ENCODE data around the gene CD247.

The CD247 gene

GRCh38 chr1:167456524-167456923, 61.8 kb downstream of the CD247 start:
- no peak overlapping the region for H2BK12ac ChIP-seq (ENCODE audit: low read length)
- no peak overlapping the region for H4K12ac ChIP-seq (ENCODE audit: low read depth, low read length)
- no peak overlapping the region for H2AFZ ChIP-seq (ENCODE audit: insufficient read depth, low read length, poor library complexity)
- no peak overlapping the region for H2BK5ac ChIP-seq (ENCODE audit: low read depth, low read length, poor library complexity)
- no peaks in the 10 kb centered on the region for H3K79me2 ChIP-seq (ENCODE audit: control insufficient read depth, insufficient read depth, low read length, poor library complexity)
- H3K18ac ChIP-seq (ENCODE audit: low read length), result no peak overlapping the region
- DNase-seq, result no peak
- H3K4me1 ChIP-seq (ENCODE audit: control insufficient read depth in 1 of 2, insufficient read depth in 2 of 2, low read length in 2 of 2), result peaks cover 0 to 3% of the 10 kb centered on the region in 2 experiments
- H3K23ac ChIP-seq (ENCODE audit: low read length), result no peak overlapping the region
- H3K4me2 ChIP-seq (ENCODE audit: low read length), result no peak overlapping the region
- H3K36me3 ChIP-seq (ENCODE audit: control insufficient read depth in 1 of 2, insufficient read depth in 2 of 2, low read length in 2 of 2), result no peaks in the 10 kb centered on the region
- no peak overlapping the region for H4K8ac ChIP-seq (ENCODE audit: low read depth, low read length)
- no peak overlapping the region for H3K4me3 ChIP-seq (ENCODE audit: low read depth, low read length)
- H2AK5ac ChIP-seq (ENCODE audit: low read length), result no peak overlapping the region
- no peak overlapping the region for H3K4ac ChIP-seq (ENCODE audit: low read depth, low read length)
- H3K9ac ChIP-seq (ENCODE audit: low read length), result no peak overlapping the region
- H3K27me3 ChIP-seq (ENCODE audit: insufficient read depth, low read length), result peaks cover 7% of the 10 kb centered on the region
- H3K14ac ChIP-seq (ENCODE audit: low read length), result no peak overlapping the region
- H3K9me3 ChIP-seq (ENCODE audit: insufficient read depth, low read depth, low read length), result peaks cover 2% of the 10 kb centered on the region
- no peak overlapping the region for H2BK120ac ChIP-seq (ENCODE audit: insufficient read depth, low read length, poor library complexity)
- no peak overlapping the region for H4K91ac ChIP-seq (ENCODE audit: low read depth, low read length)
- peaks cover 2% of the 10 kb centered on the region for H3K79me1 ChIP-seq (ENCODE audit: low read length)
- no peak overlapping the region for H3K27ac ChIP-seq (ENCODE audit: low read depth, low read length)
- WGBS (ENCODE audit: extremely low coverage, insufficient coverage, insufficient read length), result no CpG with 5 or more reads among the region's 5 CpGs

- Histone ChIP-seq H2BK12ac (ENCODE audit: low read length) (no peak overlapping the region), H2BK120ac (ENCODE audit: insufficient read depth, low read length, poor library complexity) (no peak overlapping the region), H3K27me3 (ENCODE audit: insufficient read depth, low read length) (peaks cover 7% of the 10 kb centered on the region), H3K9ac (ENCODE audit: low read length) (no peak overlapping the region), H3K9me3 (ENCODE audit: insufficient read depth, low read depth, low read length) (peaks cover 2% of the 10 kb centered on the region), H2AFZ (ENCODE audit: insufficient read depth, low read length, poor library complexity) (peak overlapping the region; percentile 19), H2BK5ac (ENCODE audit: low read depth, low read length, poor library complexity) (no peak overlapping the region), H3K4ac (ENCODE audit: low read depth, low read length) (no peak overlapping the region), H3K18ac (ENCODE audit: low read length) (no peak overlapping the region), H4K91ac (ENCODE audit: low read depth, low read length) (peak overlapping the region; percentile 19), H4K12ac (ENCODE audit: low read depth, low read length) (no peak overlapping the region), H3K27ac (ENCODE audit: low read depth, low read length) (no peak overlapping the region), H3K4me1 (ENCODE audit: control insufficient read depth in 1 of 2, insufficient read depth in 2 of 2, low read length in 2 of 2) (peaks cover 0 to 3% of the 10 kb centered on the region in 2 experiments), H3K4me2 (ENCODE audit: low read length) (peak overlapping the region; percentile 99), H3K23ac (ENCODE audit: low read length) (no peak overlapping the region), H3K79me1 (ENCODE audit: low read length) (peaks cover 2% of the 10 kb centered on the region), H3K14ac (ENCODE audit: low read length) (no peak overlapping the region), H2AK5ac (ENCODE audit: low read length) (no peak overlapping the region), H3K4me3 (ENCODE audit: low read depth, low read length) (peak overlapping the region; percentile 79), H3K79me2 (ENCODE audit: control insufficient read depth, insufficient read depth, low read length, poor library complexity) (no peaks in the 10 kb centered on the region), H4K8ac (ENCODE audit: low read depth, low read length) (no peak overlapping the region), H3K36me3 (ENCODE audit: control insufficient read depth in 1 of 2, insufficient read depth in 2 of 2, low read length in 2 of 2) (no peaks in the 10 kb centered on the region)
- WGBS (ENCODE audit: extremely low coverage, insufficient coverage, insufficient read length), result no CpG with 5 or more reads among the region's 23 CpGs
- peak in 1 of 2 donors; percentile 12 for DNase-seq
These were observed 62.4 kb downstream of the CD247 start for GRCh38 chr1:167455786-167456446.

GRCh38 chr1:167454894-167455785, 63.2 kb downstream of the CD247 start:
- H3K4me1 ChIP-seq (ENCODE audit: control insufficient read depth in 1 of 2, insufficient read depth in 2 of 2, low read length in 2 of 2), result peaks cover 0 to 3% of the 10 kb centered on the region in 2 experiments
- peak overlapping the region; percentile 64 for H3K9ac ChIP-seq (ENCODE audit: low read length)
- H4K8ac ChIP-seq (ENCODE audit: low read depth, low read length), result peak overlapping the region; percentile 3
- H4K91ac ChIP-seq (ENCODE audit: low read depth, low read length), result peak overlapping the region; percentile 19
- H3K9me3 ChIP-seq (ENCODE audit: insufficient read depth, low read depth, low read length), result no peaks in the 10 kb centered on the region
- H3K4ac ChIP-seq (ENCODE audit: low read depth, low read length), result no peak overlapping the region
- H3K4me3 ChIP-seq (ENCODE audit: low read depth, low read length), result peak overlapping the region; percentile 79
- H3K79me1 ChIP-seq (ENCODE audit: low read length), result peaks cover 2% of the 10 kb centered on the region
- peak overlapping the region; percentile 9 for H4K12ac ChIP-seq (ENCODE audit: low read depth, low read length)
- no peaks in the 10 kb centered on the region for H3K36me3 ChIP-seq (ENCODE audit: control insufficient read depth in 1 of 2, insufficient read depth in 2 of 2, low read length in 2 of 2)
- H3K4me2 ChIP-seq (ENCODE audit: low read length), result peak overlapping the region; percentile 99
- H3K14ac ChIP-seq (ENCODE audit: low read length), result peak overlapping the region; percentile 6
- H2AK5ac ChIP-seq (ENCODE audit: low read length), result no peak overlapping the region
- H3K27me3 ChIP-seq (ENCODE audit: insufficient read depth, low read length), result peaks cover 7% of the 10 kb centered on the region
- H2BK120ac ChIP-seq (ENCODE audit: insufficient read depth, low read length, poor library complexity), result no peak overlapping the region
- no CpG with 5 or more reads among the region's 85 CpGs for WGBS (ENCODE audit: extremely low coverage, insufficient coverage, insufficient read length)
- H3K27ac ChIP-seq (ENCODE audit: low read depth, low read length), result no peak overlapping the region
- no peaks in the 10 kb centered on the region for H3K79me2 ChIP-seq (ENCODE audit: control insufficient read depth, insufficient read depth, low read length, poor library complexity)
- peak overlapping the region; percentile 3 for H3K18ac ChIP-seq (ENCODE audit: low read length)
- H2BK5ac ChIP-seq (ENCODE audit: low read depth, low read length, poor library complexity), result no peak overlapping the region
- H2AFZ ChIP-seq (ENCODE audit: insufficient read depth, low read length, poor library complexity), result peak overlapping the region; percentile 19
- no peak overlapping the region for H3K23ac ChIP-seq (ENCODE audit: low read length)
- peak; percentile 26 to 61 for DNase-seq
- no peak overlapping the region for H2BK12ac ChIP-seq (ENCODE audit: low read length)

GRCh38 chr1:167454304-167454893, 63.9 kb downstream of the CD247 start:
- no CpG with 5 or more reads among the region's 19 CpGs for WGBS (ENCODE audit: extremely low coverage, insufficient coverage, insufficient read length)
- Histone ChIP-seq H3K9me3 (ENCODE audit: insufficient read depth, low read depth, low read length) (no peaks in the 10 kb centered on the region), H2AFZ (ENCODE audit: insufficient read depth, low read length, poor library complexity) (no peak overlapping the region), H3K27me3 (ENCODE audit: insufficient read depth, low read length) (peaks cover 7% of the 10 kb centered on the region), H4K91ac (ENCODE audit: low read depth, low read length) (no peak overlapping the region), H3K79me2 (ENCODE audit: control insufficient read depth, insufficient read depth, low read length, poor library complexity) (no peaks in the 10 kb centered on the region), H3K79me1 (ENCODE audit: low read length) (peaks cover 2% of the 10 kb centered on the region), H3K4me3 (ENCODE audit: low read depth, low read length) (peak overlapping the region; percentile 79), H2BK12ac (ENCODE audit: low read length) (no peak overlapping the region), H3K14ac (ENCODE audit: low read length) (no peak overlapping the region), H2BK120ac (ENCODE audit: insufficient read depth, low read length, poor library complexity) (no peak overlapping the region), H3K18ac (ENCODE audit: low read length) (no peak overlapping the region), H3K36me3 (ENCODE audit: control insufficient read depth in 1 of 2, insufficient read depth in 2 of 2, low read length in 2 of 2) (no peaks in the 10 kb centered on the region), H3K27ac (ENCODE audit: low read depth, low read length) (no peak overlapping the region), H2AK5ac (ENCODE audit: low read length) (no peak overlapping the region), H3K23ac (ENCODE audit: low read length) (no peak overlapping the region), H3K9ac (ENCODE audit: low read length) (no peak overlapping the region), H2BK5ac (ENCODE audit: low read depth, low read length, poor library complexity) (no peak overlapping the region), H4K8ac (ENCODE audit: low read depth, low read length) (no peak overlapping the region), H3K4me2 (ENCODE audit: low read length) (peak overlapping the region; percentile 99), H3K4ac (ENCODE audit: low read depth, low read length) (no peak overlapping the region), H3K4me1 (ENCODE audit: control insufficient read depth in 1 of 2, insufficient read depth in 2 of 2, low read length in 2 of 2) (peaks cover 0 to 3% of the 10 kb centered on the region in 2 experiments), H4K12ac (ENCODE audit: low read depth, low read length) (no peak overlapping the region)
- DNase-seq, result no peak

Measured in trophoblast cell (in vitro differentiated cells and primary cell).